Stimulated activated CD4-positive, alpha-beta T cell treated with anti-CD3 and anti-CD28 coated beads, Interleukin-4, amount 100 ng/mL, for 1 hour (primary cell): ENCODE data around the gene RANBP3.
A peak's percentile ranks its signal among the peaks of the same experiment; 100 is the strongest.
"Not testable (repeated sequence)": the region's sequence is repeated elsewhere in the genome, so short reads cannot be mapped to it uniquely, and the experiment has no call there.

Experiments used
- DNase-seq: peaks from one replicate; pipeline ENCODE4 v3.0.0-alpha.2; 2020

The RANBP3 gene

DNA sequence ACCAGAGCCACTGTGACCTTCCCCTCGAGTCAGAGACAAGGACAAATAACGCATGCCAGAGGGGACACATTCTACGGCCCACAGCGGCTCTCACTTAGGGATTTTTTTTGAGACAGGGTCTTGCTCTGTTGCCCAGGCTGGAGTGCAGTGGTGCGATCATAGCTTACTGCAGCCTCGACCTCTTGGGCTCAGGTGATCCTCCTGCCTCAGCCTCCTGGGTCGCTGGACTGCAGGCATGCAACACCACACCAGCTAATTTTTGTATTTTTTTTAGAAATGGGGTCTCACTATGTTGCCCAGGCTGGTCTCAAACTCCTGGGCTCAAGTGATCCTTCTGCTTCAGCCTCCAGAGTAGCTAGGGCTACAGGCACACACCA lies 28.1 kb upstream of the RANBP3 start:
- not testable (repeated sequence) for DNase-seq

DNA sequence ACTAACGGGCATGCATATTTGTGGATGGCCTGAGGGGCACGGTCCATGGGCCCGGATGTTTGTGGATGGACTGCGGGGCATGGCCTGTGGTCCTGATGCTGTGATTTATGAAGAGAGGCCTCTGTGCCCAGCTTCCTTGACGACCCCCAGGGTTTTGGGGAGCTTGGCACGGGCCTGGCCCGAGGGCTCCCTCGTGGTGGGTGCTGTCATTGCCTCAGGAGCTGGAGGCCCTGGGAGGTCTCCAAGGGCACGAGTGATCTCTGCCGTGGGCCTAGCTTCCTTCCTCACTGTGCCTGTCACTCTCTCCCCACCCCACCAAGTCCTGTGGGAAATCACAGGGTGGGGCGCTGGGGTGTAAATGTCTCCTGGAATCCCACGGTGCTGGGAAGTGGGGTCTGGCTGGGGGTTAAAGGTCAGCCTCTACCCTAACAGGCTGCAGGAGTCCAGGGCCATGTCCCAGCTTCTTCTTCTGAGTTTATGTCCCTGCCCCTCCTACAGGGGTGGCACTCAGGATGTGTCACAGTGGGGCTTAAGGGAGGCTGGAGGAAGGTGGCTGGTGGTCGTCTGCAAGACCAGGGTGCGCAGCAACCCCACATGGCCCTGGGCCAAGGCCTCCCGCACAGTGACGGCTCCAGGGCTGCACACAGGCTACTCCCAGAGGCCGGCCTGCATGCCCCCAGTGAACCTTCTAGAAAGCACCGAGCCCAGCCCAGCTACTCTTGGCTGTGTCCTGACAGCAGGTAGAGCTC lies 27.6 kb upstream of the RANBP3 start:
- no peak for DNase-seq

DNA sequence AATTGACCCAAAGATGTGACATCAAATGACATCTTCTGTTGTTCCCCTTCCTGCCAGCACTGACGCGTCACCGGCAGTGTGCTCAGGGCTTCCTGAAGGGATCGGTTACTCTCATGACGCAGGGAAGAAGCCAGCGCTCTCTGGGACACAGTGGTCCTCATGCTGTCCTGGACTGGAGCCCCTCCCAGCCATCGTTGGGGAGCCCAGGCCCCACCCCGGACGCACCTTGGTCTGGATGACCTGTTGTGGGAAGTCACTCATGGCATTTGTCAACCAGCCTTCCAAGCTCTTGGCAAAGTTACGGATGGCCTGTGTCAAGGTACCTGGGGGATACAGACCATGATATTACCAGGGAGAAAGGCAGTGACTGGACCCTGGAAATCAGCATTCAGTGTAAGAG lies 26.0 kb upstream of the RANBP3 start:
- DNase-seq: no peak

DNA sequence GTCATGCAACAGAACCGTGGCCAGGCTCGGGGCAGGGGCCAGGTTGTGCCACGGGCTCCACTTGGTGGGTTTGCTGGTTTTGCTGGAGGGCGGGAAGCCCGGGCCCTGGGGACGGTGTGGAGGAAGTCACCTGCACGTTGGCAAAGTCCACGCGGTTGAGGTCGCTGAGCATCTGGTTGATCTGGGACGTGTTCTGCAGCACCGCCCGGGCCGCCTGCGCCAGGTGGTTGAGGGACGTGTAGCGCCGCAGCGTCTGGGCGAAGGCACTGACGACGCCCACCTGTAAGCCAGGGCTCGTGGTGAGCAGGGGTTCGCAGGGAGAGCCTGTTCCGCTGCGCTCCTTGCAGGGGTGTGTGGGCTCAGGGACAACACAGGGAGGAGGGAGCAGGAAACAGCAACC lies 24.7 kb upstream of the RANBP3 start:
- no peak for DNase-seq

DNA sequence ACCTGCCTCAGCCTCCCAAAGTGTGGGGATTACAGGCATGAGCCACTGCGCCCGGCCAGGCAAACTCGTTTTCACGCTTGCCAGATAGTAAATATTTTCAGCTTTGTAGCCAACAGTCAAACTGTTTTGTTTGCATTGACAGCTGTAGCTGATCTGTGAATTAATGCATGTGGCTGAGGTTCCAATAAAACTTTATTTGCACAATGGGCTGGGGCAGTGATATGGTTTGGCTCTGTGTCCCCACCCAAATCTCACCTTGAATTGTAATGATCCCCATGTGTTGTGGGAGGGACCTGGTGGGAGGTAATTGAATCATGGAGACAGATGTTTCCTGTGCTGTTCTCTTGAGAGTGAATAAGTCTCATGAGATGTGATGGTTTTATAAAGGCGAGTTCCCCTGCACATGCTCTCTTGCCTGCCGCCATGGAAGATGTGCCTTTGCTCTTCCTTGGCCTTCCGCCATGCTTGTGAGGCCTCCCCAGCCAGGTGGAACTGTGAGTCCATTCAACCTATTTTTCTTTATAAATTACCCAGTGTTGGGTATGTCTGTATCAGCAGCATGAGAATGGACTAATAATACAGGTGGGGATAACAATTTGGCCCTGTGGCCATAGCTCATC lies 22.4 kb upstream of the RANBP3 start:
- no peak for DNase-seq

DNA sequence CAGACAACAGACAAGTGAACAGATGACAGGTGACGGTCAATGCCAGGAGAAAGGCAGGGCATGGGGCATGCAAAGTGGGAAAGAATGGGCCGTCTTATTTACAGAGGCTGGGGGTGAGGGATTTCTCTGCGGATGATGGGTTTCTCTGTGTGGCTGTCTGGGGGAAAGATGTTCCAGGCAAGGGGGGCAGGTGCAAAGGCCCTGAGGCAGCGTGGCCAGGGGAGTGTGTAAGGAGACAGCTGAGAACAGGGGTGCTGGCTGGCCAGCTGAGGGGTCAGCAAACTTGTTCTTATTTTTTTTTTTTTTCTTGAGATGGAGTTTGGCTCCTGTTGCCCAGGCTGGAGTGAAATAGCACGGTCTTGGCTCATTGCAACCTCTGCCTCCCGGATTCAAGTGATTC lies 21.8 kb upstream of the RANBP3 start:
- no peak for DNase-seq

DNA sequence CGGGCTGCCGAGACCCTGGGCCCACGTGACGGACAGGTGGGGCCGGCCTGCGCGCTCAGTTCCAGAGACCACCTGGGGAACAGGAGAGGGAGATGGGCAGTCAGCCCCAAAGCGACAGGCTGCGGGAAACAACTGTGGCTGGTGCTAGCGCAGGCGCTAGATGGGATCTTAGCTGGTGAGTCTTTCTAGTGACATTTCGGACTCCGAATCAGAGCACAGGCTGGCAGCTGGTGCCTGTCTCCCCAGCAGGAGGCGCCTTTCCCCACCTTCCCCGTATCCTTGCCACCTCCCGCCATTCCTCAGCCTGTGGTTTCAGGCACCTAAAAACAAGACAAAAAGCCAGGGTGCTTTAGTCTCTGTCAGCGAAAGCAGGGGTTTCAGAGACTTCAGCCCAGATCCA lies 19.4 kb upstream of the RANBP3 start:
- DNase-seq: no peak

DNA sequence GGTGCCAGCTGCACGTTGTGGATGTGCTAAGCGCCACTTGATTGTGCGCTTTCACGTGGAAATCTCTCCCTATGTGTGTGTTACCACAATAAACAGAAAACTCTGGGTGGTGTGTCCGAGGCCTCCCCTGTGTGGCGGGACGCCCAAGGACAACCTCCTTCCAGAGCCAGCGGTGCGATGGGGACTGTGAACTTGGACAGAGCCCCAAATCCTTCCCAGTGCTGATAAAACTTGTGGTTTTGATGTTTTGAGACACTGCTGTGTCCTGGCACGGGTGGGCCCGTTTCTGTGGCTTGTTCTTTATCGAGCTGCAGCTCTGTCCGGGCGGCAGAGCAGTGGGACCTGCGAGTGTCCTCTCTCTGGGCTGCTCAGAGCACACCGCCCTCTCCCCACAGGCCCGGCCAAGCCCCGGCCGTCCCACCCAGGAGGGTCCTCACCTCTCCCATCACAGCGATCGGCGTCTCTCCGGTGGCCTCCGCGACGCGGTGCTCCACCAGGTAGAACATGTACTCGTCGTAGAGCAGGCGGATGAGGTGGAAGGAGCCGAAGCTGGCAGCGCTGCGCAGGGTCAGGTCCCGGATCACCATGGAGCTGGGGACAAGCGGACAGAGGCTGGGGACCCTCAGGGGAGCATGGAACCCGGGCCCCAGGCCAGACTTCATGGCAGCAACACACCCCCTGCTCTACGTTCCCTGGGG lies 18.8 kb upstream of the RANBP3 start:
- no peak for DNase-seq

DNA sequence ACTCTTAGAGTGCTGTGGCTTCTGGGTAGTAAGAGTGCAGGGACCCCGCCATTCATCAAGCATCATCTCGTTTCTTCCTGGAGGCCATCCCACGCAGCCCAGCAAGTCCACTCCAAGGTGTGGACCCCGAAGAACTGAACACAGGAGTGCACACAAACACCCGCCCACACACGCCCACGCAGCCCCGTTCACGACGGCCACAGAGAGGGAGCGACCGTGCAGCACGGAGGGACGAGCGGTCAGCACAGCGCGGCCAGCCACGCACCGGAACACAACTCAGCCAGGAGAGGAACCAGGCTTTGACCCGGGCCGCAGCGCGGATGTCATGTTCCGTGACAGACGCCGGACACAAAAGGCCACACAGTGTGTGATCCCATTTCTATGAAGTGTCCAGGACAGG lies 18.2 kb upstream of the RANBP3 start:
- DNase-seq: no peak

DNA sequence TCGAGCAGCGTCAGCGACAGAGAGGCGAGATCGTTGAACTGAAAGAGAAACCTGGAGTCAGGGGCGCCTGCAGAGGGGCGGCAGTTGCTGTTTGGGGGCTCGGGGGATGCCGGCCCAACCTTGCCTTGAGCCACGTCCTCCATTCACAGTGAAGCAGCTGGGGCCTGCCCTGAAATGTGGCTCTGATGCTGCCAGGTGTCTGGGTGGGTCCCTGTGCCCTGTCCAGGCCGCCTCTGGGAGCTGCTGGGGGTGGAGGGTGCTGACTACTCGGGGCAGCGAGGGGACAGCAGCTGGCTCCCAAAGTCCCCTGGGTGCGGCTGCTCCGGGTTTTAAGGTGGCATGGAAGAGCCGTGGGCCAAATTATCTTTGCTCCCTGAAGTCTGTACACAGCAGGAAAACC lies 17.7 kb upstream of the RANBP3 start:
- no peak for DNase-seq

DNA sequence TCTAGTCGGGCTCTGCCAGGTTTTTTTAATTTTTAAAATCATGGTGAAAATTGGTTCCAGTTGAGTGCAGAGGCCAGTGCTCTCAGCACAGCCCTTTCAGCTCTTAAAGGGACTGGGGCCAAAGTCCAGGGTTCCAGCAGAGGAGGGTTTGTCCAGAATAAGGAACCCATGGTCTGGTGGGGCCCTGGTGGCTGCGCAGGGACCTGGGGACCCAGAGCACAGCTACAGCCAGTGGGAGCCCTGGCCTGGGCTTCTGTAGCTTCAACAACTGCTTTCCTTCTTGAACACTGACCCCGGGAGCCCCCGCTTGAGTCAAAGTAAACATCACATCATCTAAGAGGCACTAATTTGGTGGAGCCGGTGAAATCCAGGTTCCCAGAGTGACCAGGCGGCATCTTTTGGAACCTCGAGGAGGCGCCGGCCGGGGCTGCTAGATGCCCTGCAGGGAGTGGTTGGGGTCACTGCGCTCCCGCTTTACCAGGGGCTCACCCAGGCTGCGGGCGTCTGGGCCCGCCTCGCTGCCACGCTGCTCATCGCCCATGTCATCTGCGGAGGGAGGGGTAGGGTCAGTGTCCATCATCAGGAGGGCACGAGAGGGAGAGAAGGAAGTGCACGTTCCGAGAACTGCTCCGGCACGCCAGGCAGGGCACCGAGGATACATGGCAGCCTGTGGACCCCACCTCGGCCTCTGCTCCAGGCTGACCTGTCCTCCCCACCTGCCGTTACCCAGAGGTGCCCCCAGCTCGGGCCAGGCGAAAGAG lies 16.6 kb upstream of the RANBP3 start:
- no peak for DNase-seq

DNA sequence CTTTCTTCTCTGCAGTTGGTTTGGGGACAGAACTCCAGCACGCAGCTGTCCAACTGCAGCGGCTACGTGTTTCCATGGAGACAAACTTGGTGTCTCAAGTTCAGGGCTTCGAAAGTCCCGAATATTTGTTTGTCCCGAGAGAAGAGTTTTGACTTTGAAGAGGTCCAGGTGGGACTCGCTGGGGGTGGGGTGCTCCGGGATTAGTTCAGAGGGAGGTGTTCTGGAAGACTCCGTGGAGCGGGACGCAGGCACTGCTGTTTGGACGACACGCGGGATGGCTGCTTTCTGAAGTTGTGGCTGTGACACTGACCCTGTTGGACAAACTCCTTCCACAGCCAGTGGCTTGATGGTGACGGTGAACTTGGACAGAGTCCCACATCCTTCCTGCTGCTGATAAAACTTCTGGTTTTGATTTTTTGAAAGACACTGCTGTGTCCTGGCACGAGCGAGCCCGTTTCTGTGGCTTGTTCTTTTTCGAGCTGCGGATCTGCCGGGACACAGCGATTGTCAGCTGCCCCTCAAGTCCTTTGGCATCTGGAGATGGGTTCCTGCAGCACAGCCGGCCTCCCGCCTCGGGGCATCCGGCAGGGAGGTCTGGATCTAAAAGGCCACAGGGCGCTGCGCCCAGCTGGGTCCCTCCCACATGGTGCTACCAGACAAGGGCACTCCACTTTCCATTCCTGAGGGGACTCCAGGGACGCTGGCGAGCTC lies 15.9 kb upstream of the RANBP3 start:
- no peak for DNase-seq

DNA sequence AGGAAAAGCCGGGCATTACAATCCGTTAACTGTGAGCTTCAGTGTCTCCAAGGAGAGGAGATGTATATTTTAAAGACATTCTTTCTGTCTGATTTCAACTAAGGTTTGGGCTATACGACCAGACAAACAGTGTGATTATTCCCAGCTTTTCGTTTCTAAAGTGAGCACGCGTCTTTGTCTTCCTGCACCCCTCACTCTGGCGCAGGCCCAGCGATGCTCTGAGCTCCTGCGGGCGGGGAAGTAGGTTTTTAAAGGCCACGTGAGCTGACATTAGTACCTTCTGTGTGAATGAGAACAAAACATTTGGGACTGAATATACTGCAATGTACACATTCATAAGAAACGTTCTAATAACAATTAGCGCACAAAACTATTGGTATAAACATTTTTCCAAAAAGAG lies 15.3 kb upstream of the RANBP3 start:
- no peak for DNase-seq

DNA sequence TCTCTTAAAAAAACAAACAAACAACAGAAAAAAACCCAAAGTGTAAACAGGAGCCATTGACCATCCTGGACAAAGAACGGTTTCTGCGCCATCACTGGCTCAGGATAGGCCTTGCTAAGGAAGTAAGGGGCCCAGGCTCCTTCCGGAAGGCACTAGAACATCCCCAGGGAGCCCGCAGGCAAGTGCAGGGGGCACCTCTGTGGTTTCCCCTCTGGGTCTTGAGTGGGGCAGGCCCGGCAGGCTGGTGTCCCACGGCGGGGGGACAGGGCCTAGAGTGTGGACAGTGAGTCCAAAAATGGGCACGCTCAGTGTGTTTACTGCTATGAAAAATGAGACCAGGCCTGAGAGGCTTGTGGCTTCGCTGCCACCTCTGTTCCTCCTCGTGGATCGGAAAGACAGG lies 14.8 kb upstream of the RANBP3 start:
- no peak for DNase-seq

DNA sequence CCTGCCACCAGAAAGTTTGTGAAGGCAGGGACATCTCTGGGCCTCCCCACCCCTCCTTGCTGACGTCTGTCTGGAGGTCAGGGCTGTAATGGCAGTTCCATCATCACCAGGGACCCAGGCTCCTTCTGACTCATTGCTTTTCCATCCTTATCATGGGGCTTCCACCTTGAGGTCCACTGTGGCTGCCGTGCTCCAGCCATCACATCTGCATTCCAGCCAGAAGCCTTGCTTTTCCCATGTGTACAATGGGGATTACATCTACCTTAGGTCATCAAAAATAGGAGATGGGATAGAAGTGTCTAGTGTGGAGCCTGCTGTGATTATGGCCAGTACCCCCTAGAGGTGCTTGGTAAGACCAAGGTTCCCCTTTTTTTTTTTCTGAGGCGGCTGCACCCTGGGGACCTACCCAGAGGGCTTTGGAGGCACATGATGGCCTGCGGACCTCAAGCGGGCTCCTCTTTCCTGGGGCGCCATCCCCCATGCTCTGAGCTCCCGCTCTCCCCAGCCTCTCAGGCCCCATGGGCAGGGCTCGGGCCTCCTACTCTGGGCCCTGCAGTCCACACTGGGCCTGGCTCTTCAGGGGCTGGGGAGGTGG lies 13.4 kb upstream of the RANBP3 start:
- DNase-seq: no peak

DNA sequence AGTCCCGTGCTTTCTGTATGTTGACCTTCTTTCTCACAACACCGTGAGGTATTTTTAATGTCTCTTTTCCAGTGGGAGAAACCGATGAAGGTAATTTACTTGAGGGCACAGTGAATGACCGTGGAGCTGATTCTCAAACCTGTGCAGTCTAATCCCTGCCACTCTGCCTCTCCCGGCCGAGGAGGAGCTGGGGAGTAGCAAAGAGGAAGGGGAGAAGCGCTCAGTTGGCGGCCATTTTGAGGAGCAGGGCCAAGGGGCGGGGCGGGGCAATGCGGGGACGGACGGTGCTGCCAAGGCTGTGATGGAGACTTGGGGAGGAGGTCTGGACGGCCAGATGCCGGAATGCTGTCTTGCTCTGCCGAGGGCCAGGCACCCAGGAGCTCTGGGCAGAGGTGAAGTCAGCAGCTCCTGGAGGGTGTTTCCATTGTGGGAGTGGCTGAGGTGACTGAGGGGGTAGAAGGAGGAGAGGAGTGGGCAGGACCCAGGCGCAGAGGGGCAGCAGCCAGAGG lies 12.4 kb upstream of the RANBP3 start:
- DNase-seq: no peak

DNA sequence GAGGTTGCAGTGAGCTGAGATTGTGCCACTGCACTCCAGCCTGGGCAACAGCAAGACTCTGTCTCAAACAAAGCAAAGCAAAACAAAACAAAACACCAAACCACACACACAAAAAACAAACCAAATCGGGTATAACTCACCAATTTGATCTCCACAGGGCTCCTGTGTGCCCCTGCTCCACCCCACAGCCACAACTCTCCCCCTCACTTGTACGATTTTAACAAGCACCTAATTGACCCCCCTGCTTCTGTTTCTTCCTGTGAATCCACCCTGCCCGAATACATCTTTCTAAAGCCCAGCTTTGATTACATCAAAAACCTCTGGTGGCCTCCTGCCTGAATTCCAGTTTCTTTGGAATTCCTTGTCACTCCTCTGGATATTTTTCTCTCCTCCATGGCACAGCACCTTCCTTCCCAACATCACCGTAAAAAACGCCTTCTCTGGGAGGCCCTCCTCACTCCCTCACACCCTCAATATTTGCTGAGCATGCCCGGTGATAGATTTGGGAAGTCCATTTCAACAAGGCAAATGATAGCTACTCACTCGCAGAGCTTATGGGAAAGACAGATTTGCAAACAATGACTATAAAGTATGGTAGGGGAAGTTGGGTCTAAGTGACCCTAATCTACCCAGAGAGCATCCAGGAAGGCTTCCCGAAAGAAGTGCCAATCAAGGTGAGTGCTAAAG lies 11.6 kb upstream of the RANBP3 start:
- DNase-seq: no peak

DNA sequence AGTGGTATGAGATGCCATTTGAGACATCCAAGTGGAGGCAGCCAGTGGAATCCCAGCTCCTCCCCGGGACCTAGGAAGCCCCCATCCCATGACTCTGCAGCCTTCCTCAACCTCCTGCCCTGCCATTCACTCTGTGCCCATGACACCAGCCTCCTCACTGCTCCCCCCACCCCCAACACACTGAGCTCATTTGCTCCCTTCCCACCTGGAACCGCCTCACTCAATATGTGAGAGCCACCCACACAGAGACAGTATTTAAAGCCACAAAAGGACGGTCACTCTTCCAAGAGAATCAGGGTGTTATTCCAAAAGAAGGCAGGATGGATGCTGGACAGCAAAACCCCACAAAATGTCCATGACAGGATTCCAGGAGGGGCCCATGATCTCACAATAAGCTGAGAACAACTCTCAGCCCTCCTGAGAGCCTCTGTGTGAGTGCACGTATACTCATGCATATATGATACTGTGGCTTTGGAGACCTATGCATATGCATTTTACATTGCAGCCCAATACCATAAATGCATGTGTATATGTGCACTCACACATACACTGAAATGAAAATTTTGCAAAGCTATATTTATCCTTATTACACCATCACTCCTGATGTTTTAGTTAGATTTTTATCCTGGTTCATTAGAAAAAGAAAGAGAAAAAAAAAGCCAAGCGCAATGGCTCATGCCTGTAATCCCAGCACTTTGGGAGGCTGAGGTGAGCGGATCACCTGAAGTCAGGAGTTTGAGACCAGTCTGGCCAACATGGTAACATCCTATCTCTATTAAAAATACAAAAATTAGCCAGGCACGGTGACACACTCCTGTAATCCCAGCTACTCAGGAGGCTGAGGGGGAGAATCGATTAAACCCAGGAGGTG lies 10.8 kb upstream of the RANBP3 start:
- DNase-seq: no peak

DNA sequence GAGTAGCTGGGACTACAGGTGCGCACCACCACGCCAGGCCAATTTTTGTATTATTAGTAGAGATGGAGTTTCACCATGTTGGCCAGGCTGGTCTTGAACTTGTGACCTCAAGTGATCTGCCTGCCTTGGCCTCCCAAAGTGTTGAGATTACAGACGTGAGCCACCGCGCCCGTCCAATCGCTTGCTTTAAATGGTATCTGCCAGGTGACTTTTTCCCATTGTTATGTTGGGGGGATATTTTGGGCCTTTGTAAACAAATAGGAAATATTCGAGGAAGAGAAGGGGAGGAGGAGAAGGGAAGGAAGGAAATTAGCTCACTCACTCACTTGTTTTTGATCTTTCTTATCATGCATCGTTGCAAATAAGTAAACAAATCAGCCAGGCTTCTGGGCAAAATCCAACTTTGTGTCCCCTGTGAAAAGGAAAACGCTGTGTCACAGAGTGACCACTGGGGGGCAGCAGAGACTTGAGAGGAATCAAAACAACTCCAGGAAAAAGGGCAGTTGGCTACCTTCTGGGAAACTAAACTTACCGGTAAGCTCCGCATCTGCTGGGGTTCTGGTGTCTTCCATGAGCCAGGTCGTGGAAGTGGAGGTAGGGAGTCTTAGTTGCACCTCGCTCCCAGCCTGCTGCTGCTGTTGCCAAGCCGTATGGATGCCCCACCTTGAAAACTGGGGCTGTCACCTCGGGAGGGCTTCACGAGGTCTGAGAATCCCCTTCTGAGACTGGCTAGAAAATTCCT lies 9.3 kb upstream of the RANBP3 start:
- DNase-seq: peak; percentile 68

DNA sequence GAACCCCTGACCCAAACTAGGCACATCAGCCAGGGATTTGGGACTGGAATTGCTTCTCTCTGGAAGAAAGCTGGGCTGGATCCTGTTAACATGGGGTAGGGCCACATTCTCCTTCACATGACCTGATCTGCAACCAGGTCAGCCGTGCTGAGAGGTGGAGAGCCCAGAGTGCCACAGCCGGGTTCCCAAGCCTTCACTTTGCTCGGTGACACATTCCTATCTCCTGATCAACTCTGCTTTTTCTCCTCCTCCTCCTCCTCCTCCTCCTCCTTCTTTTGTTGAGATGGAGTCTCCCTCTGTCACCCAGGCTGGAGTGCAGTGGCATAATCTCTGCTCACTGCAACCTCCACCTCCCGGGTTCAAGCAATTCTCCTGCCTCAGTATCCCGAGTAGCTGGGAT lies 7.9 kb upstream of the RANBP3 start:
- DNase-seq: not testable (repeated sequence)
